Brain microvascular endothelial cell (primary cell): ENCODE data around the gene STOML2.

ENCODE experiments used
- DNase-seq: peaks from one replicate; pipeline ENCODE4 v3.0.0-alpha.2; 2020
- H3K27ac ChIP-seq: fragments of 250-450 bp; sonication (Bioruptor Pico); 2 replicates; pipeline ENCODE4 v1.5.1; 2020; ENCODE audit warnings: mild to moderate bottlenecking, moderate library complexity
- H3K27me3 ChIP-seq: fragments of 250-450 bp; sonication (Bioruptor Pico); replicated peaks from 2 replicates; pipeline ENCODE4 v1.5.1; 2020; ENCODE audit warnings: mild to moderate bottlenecking
- H3K36me3 ChIP-seq: fragments of 250-450 bp; sonication (Bioruptor Pico); replicated peaks from 2 replicates; pipeline ENCODE4 v1.5.1; 2020; ENCODE audit warnings: mild to moderate bottlenecking
- H3K4me3 ChIP-seq: 2 replicates; pipeline ENCODE4 v1.5.1; 2011; ENCODE audit warnings: low read depth, mild to moderate bottlenecking, control low read depth, low read length, moderate library complexity
- CTCF ChIP-seq: IDR thresholded peaks from 2 replicates; pipeline ENCODE4 v1.5.1; 2011; ENCODE audit warnings: low read depth, mild to moderate bottlenecking, moderate library complexity, low read length, control low read depth, inconsistent platforms; ENCODE audit errors: missing control alignments
- in situ Hi-C: cut with HindIII; loops from 2 replicates; pipeline ENCODE4 v1.10.0; 2017; ENCODE audit warnings: low sequenced_read_pairs, low pct_ligation_motif_present

Gene STOML2

GRCh38 chr9:35060548-35061207 lies 42.3 kb downstream of the STOML2 start:
- H3K27me3 ChIP-seq, result no peaks in the 10 kb centered on the region
- no peak overlapping the region for H3K27ac ChIP-seq
- in situ Hi-C loops, result no loop called here
- peaks cover 100% of the 10 kb centered on the region for H3K36me3 ChIP-seq
- no peak overlapping the region for H3K4me3 ChIP-seq
- no peak for DNase-seq
- TF ChIP-seq CTCF, result no peak

- Histone ChIP-seq H3K4me3 (no peak overlapping the region), H3K36me3 (peaks cover 100% of the 10 kb centered on the region), H3K27ac (no peak overlapping the region), H3K27me3 (no peaks in the 10 kb centered on the region)
- TF ChIP-seq CTCF, result no peak
- in situ Hi-C loops, result no loop called here
- no peak for DNase-seq
These were observed 43.5 kb downstream of the STOML2 start for GRCh38 chr9:35059438-35059837.

DNA sequence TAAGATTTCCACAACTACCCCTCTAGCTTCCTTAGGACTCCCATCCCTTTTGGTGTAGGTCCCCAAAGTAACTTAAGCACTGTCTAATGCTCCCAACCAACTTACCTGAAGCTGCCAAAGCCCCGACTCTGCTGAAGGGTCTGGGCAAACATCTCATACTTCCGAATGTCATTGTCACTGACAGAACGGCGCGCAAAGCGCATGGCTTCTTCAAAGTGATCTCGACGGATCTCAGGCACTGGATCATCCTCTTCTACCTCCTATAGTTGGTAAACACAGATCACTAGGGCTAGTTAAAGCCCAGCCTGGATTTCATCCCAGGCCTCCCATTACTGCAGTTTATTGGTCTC lies 45.7 kb downstream of the STOML2 start:
- no peak overlapping the region for H3K27ac ChIP-seq
- no peak overlapping the region for H3K4me3 ChIP-seq
- in situ Hi-C loops, result no loop called here
- H3K36me3 ChIP-seq, result peaks cover 88% of the 10 kb centered on the region
- no peak for DNase-seq
- H3K27me3 ChIP-seq, result no peaks in the 10 kb centered on the region
- no peak for TF ChIP-seq CTCF

- no peak for DNase-seq
These were observed 46.2 kb downstream of the STOML2 start for GRCh38 chr9:35056571-35057270.

GRCh38 chr9:35054871-35055644 lies 47.9 kb downstream of the STOML2 start:
- no peak for DNase-seq
- Histone ChIP-seq H3K27ac (no peak overlapping the region), H3K36me3 (peaks cover 75% of the 10 kb centered on the region), H3K4me3 (no peak overlapping the region), H3K27me3 (no peaks in the 10 kb centered on the region)
- TF ChIP-seq CTCF, result no peak
- in situ Hi-C loops, result no loop called here

More at GRCh38 chr9:35056571-35057270, 46.2 kb downstream of the STOML2 start:
- no peak for TF ChIP-seq CTCF
- Histone ChIP-seq H3K4me3 (no peak overlapping the region), H3K36me3 (peaks cover 87% of the 10 kb centered on the region), H3K27me3 (no peaks in the 10 kb centered on the region), H3K27ac (no peak overlapping the region)
- in situ Hi-C loops, result no loop called here
